GM12873 (cell line): Measurements from ENCODE around the gene APBA2.
A peak's percentile ranks its signal among the peaks of the same experiment; 100 is the strongest.

Experiments
- TF ChIP-seq, protein P1 (sequence below): IDR thresholded peaks from 2 replicates; pipeline ENCODE4 v1.5.1; 2012; ENCODE audit warnings: low read depth, mild to moderate bottlenecking, moderate library complexity, low read length, control low read depth; ENCODE audit not compliant: insufficient read depth; ENCODE audit errors: missing control alignments

Gene APBA2

DNA sequence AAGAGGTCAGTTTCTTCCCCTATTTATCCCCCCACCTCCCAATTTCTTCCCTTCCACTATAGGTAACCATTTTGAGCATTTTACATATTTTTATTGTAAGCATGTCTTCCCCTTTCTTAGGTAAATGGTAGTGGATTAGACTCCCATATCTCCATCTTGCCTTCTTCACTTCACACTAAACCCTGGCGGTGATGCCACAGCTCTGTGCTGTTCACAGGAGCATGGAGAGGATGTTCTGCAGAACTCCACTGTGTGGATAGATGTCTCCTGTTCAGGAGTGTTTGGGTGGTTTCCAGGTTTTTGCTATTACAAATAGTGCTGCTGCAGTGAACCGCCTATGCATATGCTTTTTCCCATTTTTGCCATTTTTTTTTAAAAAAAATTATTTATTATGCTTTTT lies 201.1 kb downstream of the APBA2 start:
- TF ChIP-seq, protein P1, sequence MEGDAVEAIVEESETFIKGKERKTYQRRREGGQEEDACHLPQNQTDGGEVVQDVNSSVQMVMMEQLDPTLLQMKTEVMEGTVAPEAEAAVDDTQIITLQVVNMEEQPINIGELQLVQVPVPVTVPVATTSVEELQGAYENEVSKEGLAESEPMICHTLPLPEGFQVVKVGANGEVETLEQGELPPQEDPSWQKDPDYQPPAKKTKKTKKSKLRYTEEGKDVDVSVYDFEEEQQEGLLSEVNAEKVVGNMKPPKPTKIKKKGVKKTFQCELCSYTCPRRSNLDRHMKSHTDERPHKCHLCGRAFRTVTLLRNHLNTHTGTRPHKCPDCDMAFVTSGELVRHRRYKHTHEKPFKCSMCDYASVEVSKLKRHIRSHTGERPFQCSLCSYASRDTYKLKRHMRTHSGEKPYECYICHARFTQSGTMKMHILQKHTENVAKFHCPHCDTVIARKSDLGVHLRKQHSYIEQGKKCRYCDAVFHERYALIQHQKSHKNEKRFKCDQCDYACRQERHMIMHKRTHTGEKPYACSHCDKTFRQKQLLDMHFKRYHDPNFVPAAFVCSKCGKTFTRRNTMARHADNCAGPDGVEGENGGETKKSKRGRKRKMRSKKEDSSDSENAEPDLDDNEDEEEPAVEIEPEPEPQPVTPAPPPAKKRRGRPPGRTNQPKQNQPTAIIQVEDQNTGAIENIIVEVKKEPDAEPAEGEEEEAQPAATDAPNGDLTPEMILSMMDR, result no peak

DNA sequence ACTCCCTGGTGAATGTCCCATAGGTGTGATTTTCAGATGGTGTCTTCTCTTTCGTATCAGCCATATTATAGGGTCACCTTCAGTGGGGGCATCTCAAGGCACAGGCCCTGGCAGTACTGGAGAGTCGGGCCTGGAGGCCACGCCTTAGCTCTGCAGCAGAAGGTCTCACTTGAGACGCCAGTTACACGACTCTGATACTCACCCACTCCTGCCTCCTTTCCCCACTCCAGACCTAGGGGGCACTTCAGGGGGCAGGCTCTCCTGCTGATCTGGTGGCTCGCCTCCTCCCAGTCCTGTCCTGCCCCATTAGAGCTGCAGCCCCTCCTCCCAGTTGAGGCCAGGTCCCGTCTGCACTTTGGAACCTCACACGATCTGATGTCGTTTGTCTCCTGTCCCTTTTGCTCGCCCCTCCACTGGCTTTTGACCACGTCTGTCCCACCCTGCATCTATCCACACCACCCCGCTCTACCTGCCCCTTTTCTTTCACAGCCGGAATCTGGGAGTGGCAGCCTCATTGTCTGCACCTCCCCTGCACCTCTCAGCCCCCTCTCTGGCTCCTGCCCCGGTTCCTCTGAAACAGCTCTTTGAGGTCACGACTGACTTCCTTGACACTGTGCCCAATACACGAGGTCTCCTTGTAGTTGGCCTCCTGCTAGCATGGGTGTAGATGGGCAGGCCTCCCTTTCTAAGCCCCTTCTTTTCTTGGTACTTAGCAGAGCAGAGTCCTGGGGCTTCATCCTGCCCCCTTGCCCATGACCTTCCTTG lies 201.9 kb downstream of the APBA2 start:
- TF ChIP-seq, protein P1, result no peak

DNA sequence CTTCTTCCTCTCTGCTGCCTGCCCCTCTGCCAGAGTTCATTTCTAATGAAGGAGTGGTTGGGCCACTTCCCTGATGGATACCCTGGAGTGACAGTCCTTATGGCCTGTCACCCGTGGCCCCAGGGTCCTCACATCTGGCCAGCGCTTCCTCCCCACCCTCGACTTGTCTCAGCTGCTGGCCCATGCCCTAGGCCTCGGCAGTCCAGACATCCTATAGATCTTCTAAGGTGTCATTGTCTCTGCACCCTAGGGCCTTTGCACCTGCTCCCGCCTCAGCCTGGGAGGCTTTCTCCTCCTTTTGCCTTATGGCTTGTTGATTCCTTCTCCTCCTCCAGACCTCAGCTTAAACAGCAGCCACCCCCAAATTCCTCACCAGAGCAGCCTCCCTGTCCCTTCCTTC lies 202.9 kb downstream of the APBA2 start:
- TF ChIP-seq, protein P1, result no peak

- TF ChIP-seq, protein P1, result no peak
These were observed 204.2 kb downstream of the APBA2 start for GRCh38 chr15:29089731-29090616.

DNA sequence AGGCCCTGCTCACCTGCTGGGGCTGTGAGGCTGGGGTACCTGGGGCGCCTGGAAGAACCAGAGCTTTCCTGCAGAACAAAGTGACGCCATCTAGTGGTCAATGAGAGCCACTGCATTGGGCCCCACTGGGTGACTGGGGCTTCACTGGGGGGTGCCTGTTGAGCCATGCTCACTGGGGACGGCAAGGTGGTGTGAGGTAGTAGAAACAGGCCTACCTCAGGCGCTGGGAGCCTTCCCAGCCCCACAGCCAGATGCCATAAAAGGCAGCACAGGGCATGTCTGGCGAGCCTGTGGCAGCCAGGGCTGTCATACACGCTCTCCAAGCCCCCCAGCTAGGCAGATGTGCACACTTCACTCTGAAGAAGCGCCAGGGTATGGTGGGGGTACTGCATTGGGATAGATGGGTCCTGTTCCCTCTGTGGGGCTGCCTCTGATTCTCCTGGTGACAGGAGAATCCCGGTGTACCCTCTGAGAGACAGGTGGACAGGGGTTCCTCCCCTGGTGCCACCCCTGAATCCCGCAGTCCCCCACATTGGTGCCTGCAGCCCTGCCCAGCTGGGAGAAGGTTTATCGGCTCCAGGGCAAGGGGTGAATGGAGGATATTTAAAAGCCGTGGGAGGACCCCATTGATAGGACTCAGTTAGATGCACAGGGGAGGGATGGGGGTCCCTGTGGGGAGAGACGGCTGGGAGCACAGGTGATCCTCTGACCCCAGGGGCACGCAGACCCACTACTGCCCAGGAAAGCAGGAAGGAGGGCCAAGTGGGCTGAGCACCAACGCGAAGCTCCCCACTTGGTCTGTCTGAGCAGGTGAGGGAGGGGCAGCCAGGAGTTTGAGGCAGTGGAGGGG lies 205.1 kb downstream of the APBA2 start:
- TF ChIP-seq, protein P1, result peak; percentile 88

DNA sequence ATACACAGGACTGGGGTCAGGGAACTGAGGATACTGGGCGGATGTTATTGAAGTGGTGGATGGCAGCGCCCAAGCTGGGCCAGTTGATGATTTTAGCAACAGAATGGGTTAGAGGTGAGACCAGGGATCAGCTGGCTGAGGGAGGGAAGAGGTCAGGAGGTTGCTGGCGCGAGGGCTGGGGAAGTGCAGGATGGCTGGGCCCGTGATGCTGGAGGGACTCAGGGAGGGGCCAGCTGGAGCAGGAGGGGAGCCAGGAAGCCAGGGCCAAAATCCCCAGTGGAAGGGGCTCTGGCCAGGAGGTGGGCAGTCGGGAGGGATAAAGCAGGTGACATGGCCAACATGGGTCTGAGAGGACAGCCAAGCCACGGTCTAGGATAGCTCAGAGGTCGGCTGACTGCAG lies 205.9 kb downstream of the APBA2 start:
- TF ChIP-seq, protein P1, result no peak
